ENCODE measurements around the gene GRIN1.

Gene GRIN1

GRCh38 chr9:137178939-137179630, 40.1 kb downstream of the GRIN1 start:
- H3K9ac ChIP-seq = no peak overlapping the region
- no peak overlapping the region for H3K27ac ChIP-seq

GRCh38 chr9:137179761-137180160, 40.8 kb downstream of the GRIN1 start:
- Histone ChIP-seq H2AFZ (ENCODE audit: low read depth) (no peak overlapping the region), H3K4me2 (no peak overlapping the region), H3K27ac (no peak overlapping the region), H3K4me1 (ENCODE audit: low read depth, poor library complexity, severe bottlenecking) (no peaks in the 10 kb centered on the region), H3K79me2 (ENCODE audit: insufficient read depth, low read depth) (no peaks in the 10 kb centered on the region), H4K20me1 (ENCODE audit: insufficient read depth) (no peaks in the 10 kb centered on the region), H3K9ac (no peak overlapping the region), H3K36me3 (ENCODE audit: insufficient read depth) (no peaks in the 10 kb centered on the region), H3K4me3 (IDR thresholded peaks at IDR 0.05; ENCODE audit: insufficient read depth, low read depth, low read length) (no peak overlapping the region), H3K27me3 (ENCODE audit: insufficient read depth, low read depth) (no peaks in the 10 kb centered on the region)
- TF ChIP-seq, protein P1, sequence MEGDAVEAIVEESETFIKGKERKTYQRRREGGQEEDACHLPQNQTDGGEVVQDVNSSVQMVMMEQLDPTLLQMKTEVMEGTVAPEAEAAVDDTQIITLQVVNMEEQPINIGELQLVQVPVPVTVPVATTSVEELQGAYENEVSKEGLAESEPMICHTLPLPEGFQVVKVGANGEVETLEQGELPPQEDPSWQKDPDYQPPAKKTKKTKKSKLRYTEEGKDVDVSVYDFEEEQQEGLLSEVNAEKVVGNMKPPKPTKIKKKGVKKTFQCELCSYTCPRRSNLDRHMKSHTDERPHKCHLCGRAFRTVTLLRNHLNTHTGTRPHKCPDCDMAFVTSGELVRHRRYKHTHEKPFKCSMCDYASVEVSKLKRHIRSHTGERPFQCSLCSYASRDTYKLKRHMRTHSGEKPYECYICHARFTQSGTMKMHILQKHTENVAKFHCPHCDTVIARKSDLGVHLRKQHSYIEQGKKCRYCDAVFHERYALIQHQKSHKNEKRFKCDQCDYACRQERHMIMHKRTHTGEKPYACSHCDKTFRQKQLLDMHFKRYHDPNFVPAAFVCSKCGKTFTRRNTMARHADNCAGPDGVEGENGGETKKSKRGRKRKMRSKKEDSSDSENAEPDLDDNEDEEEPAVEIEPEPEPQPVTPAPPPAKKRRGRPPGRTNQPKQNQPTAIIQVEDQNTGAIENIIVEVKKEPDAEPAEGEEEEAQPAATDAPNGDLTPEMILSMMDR (conservative IDR thresholded peaks at IDR 0.05; ENCODE audit: low read depth, low read length) = no peak

More at GRCh38 chr9:137178939-137179630, 40.1 kb downstream of the GRIN1 start:
- Histone ChIP-seq H4K20me1 (ENCODE audit: insufficient read depth) (no peaks in the 10 kb centered on the region), H3K4me3 (IDR thresholded peaks at IDR 0.05; ENCODE audit: insufficient read depth, low read depth, low read length) (no peak overlapping the region), H3K79me2 (ENCODE audit: insufficient read depth, low read depth) (no peaks in the 10 kb centered on the region), H2AFZ (ENCODE audit: low read depth) (no peak overlapping the region), H3K27me3 (ENCODE audit: insufficient read depth, low read depth) (no peaks in the 10 kb centered on the region), H3K4me2 (no peak overlapping the region), H3K4me1 (ENCODE audit: low read depth, poor library complexity, severe bottlenecking) (peaks cover 4% of the 10 kb centered on the region), H3K36me3 (ENCODE audit: insufficient read depth) (no peaks in the 10 kb centered on the region)
- TF ChIP-seq, protein P1 (conservative IDR thresholded peaks at IDR 0.05; ENCODE audit: low read depth, low read length) = no peak

- Histone ChIP-seq H2AFZ (ENCODE audit: low read depth) (no peak overlapping the region), H3K9ac (no peak overlapping the region), H3K79me2 (ENCODE audit: insufficient read depth, low read depth) (no peaks in the 10 kb centered on the region), H3K36me3 (ENCODE audit: insufficient read depth) (no peaks in the 10 kb centered on the region), H3K27me3 (ENCODE audit: insufficient read depth, low read depth) (no peaks in the 10 kb centered on the region), H3K27ac (no peak overlapping the region), H3K4me3 (IDR thresholded peaks at IDR 0.05; ENCODE audit: insufficient read depth, low read depth, low read length) (no peak overlapping the region), H4K20me1 (ENCODE audit: insufficient read depth) (no peaks in the 10 kb centered on the region), H3K4me1 (ENCODE audit: low read depth, poor library complexity, severe bottlenecking) (no peaks in the 10 kb centered on the region), H3K4me2 (no peak overlapping the region)
- TF ChIP-seq, protein P1 (conservative IDR thresholded peaks at IDR 0.05; ENCODE audit: low read depth, low read length) = no peak
These were observed 41.5 kb downstream of the GRIN1 start for GRCh38 chr9:137180491-137180890.

DNA sequence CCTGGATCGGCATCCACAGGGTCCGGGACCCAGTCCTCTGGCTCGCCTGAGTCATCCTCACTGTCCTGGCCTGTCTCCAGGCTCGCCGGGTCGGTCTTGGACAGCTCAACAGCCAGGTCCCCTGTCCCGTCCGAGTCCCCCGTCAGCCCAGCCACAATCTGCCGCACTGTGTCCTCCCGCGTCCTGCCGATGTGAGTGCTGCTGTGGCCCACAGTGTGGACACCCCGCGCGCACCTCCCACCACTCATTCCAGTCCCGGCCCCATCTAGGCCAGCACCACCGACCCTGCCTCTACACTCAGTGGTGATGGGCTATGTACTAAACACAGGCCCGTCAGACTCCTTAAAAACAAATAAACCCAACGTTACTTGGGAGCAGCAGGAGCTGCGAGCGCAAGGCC, 42.7 kb downstream of the GRIN1 start:
- H3K27ac ChIP-seq = no peak overlapping the region
- TF ChIP-seq, protein P1 (conservative IDR thresholded peaks at IDR 0.05; ENCODE audit: low read depth, low read length) = no peak
- H4K20me1 ChIP-seq (ENCODE audit: insufficient read depth) = no peaks in the 10 kb centered on the region
- H3K36me3 ChIP-seq (ENCODE audit: insufficient read depth) = no peaks in the 10 kb centered on the region
- no peak overlapping the region for H3K4me3 ChIP-seq (IDR thresholded peaks at IDR 0.05; ENCODE audit: insufficient read depth, low read depth, low read length)
- H3K4me1 ChIP-seq (ENCODE audit: low read depth, poor library complexity, severe bottlenecking) = peaks cover 3% of the 10 kb centered on the region
- H3K4me2 ChIP-seq = no peak overlapping the region
- no peak overlapping the region for H2AFZ ChIP-seq (ENCODE audit: low read depth)
- no peak overlapping the region for H3K9ac ChIP-seq
- peaks cover 5% of the 10 kb centered on the region; the same call in 1 of the 2 replicates for H3K79me2 ChIP-seq (ENCODE audit: insufficient read depth, low read depth)
- no peaks in the 10 kb centered on the region for H3K27me3 ChIP-seq (ENCODE audit: insufficient read depth, low read depth)
